B cell (primary cell): ENCODE measurements around the gene RILPL2.
"Not testable (repeated sequence)": the region's sequence is repeated elsewhere in the genome, so short reads cannot be mapped to it uniquely, and the experiment has no call there.

ENCODE experiments used
- EZH2 ChIP-seq: IDR thresholded peaks from 2 replicates; pipeline ENCODE4 v1.6.1; 2012; ENCODE audit warnings: borderline replicate concordance, low read depth, mild to moderate bottlenecking, moderate library complexity, low read length; ENCODE audit not compliant: insufficient read depth, poor library complexity, severe bottlenecking
- TF ChIP-seq, protein P1 (sequence below): fragments of 200-600 bp; IDR thresholded peaks from one replicate; pipeline ENCODE4 v1.8.0; 2022; ENCODE audit warnings: antibody characterized with exemption, mild to moderate bottlenecking

DNA sequence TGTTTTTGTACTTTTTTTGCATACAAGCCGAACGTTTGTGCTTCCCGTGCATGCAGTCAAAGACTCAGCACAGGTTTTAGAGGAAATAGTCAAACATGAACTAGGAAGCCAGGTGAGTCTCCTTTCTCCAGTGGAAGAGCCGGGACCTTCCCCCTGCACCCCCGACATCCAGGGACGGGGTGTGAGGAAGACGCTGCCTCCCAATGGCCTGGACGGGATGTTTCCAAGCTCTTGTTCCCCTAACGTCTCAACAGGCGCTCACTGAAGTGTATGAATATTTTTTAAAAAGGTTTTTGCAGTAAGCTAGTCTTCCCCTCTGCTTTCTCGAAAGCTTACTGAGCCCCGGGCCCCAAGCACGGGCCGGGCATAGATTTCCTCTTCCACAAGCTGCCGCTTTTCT is 28.6 kb downstream of the RILPL2 start:
- TF ChIP-seq, protein P1, sequence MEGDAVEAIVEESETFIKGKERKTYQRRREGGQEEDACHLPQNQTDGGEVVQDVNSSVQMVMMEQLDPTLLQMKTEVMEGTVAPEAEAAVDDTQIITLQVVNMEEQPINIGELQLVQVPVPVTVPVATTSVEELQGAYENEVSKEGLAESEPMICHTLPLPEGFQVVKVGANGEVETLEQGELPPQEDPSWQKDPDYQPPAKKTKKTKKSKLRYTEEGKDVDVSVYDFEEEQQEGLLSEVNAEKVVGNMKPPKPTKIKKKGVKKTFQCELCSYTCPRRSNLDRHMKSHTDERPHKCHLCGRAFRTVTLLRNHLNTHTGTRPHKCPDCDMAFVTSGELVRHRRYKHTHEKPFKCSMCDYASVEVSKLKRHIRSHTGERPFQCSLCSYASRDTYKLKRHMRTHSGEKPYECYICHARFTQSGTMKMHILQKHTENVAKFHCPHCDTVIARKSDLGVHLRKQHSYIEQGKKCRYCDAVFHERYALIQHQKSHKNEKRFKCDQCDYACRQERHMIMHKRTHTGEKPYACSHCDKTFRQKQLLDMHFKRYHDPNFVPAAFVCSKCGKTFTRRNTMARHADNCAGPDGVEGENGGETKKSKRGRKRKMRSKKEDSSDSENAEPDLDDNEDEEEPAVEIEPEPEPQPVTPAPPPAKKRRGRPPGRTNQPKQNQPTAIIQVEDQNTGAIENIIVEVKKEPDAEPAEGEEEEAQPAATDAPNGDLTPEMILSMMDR: not testable (repeated sequence)
- TF ChIP-seq EZH2: not testable (repeated sequence)
